Medulla oblongata (tissue), 1 donor: ENCODE data around the gene ZBP1.

Source experiments
- DNase-seq: peaks from one replicate; pipeline ENCODE4 v3.0.0-alpha.2; 2015; ENCODE audit errors: extremely low spot score

The ZBP1 gene

GRCh38 chr20:57598491-57598890 lies 21.7 kb downstream of the ZBP1 start:
- DNase-seq, result no peak

- DNase-seq, result no peak
Measured at GRCh38 chr20:57598060-57598459, 22.2 kb downstream of the ZBP1 start.

- DNase-seq, result peak; percentile 59
Measured at GRCh38 chr20:57596998-57597939, 23.0 kb downstream of the ZBP1 start.

- DNase-seq, result no peak
Measured at GRCh38 chr20:57596358-57596757, 23.9 kb downstream of the ZBP1 start.

GRCh38 chr20:57595041-57596030 lies 24.9 kb downstream of the ZBP1 start:
- no peak for DNase-seq

GRCh38 chr20:57594092-57594951 lies 25.9 kb downstream of the ZBP1 start:
- DNase-seq, result no peak

- no peak for DNase-seq
Measured at GRCh38 chr20:57593134-57593886, 26.9 kb downstream of the ZBP1 start.

- no peak for DNase-seq
Measured at GRCh38 chr20:57592263-57593092, 27.7 kb downstream of the ZBP1 start.

GRCh38 chr20:57591289-57592229 lies 28.7 kb downstream of the ZBP1 start:
- no peak for DNase-seq

- DNase-seq, result no peak
Measured at GRCh38 chr20:57590485-57591288, 29.5 kb downstream of the ZBP1 start.

- DNase-seq, result no peak
Measured at GRCh38 chr20:57589728-57590484, 30.3 kb downstream of the ZBP1 start.

- DNase-seq, result no peak
Measured at GRCh38 chr20:57589123-57589727, 31.0 kb downstream of the ZBP1 start.

GRCh38 chr20:57588596-57588995 lies 31.6 kb downstream of the ZBP1 start:
- no peak for DNase-seq

GRCh38 chr20:57587989-57588377 lies 32.2 kb downstream of the ZBP1 start:
- DNase-seq, result no peak

GRCh38 chr20:57587278-57587988 lies 32.8 kb downstream of the ZBP1 start:
- no peak for DNase-seq

GRCh38 chr20:57586943-57587277 lies 33.3 kb downstream of the ZBP1 start:
- DNase-seq, result no peak
